GM12878 (cell line): Measurements from ENCODE around the gene ARAP2. TPM values are rescaled to one million over a fixed set of nuclear protein-coding genes. Genes with fewer than 3 reads are reported as not detected.

Source experiments
- ATAC-seq: fragments of 200-7000 bp; cut with Tn5 transposase; 3 replicates; pipeline ENCODE4 v1.9.1; 2020; ENCODE audit warnings: mild to moderate bottlenecking, moderate library complexity
- BruUV-seq: library from RNA; stranded (reverse); fragments of 400-500 nt; replicated peaks from 2 replicates; lab custom pipeline; 2021; lab: Mats Ljungman, UMichigan
- CTCF ChIA-PET: fragments of 300-600 bp; sonication (Branson Sonifier 250); formaldehyde crosslinking; extraction: SDS; loops from one replicate; lab custom pipeline; 2021; ENCODE audit warnings: inconsistent platforms; lab: Yijun Ruan, JAX
- POLR2A ChIA-PET: fragments of 350-600 bp; formaldehyde crosslinking; extraction: SDS; loops from one replicate; lab custom pipeline; 2021; ENCODE audit warnings: inconsistent platforms; lab: Charles Lee
- RAD21 ChIA-PET: fragments of 300-600 bp; sonication (Branson Sonifier 250); formaldehyde crosslinking; loops from one replicate; lab custom pipeline; 2023; ENCODE audit warnings: antibody characterized with exemption; ENCODE audit not compliant: unreplicated experiment; lab: Charles Lee
- SMC1A ChIA-PET: fragments of 300-600 bp; sonication (Branson Sonifier 250); formaldehyde crosslinking; loops from one replicate; lab custom pipeline; 2023; ENCODE audit not compliant: unreplicated experiment, uncharacterized antibody; lab: Charles Lee
- DNase-seq: peaks from one replicate; pipeline ENCODE4 v3.0.0-alpha.2; 2011; ENCODE audit warnings: low read depth, low spot score
- FAIRE-seq: peaks from 3 replicates; lab custom pipeline; 2011; peaks lifted over from hg19 to GRCh38; lab: Jason Lieb, UNC
- H2AFZ ChIP-seq: 2 replicates; pipeline ENCODE4 v1.6.0; 2011; ENCODE audit warnings: low read depth, low read length, control low read depth; ENCODE audit not compliant: control insufficient read depth
- H3K27ac ChIP-seq: 2 replicates; pipeline ENCODE4 v1.5.1; 2011; ENCODE audit warnings: control low read depth; ENCODE audit not compliant: control insufficient read depth, insufficient read depth
- H3K27me3 ChIP-seq, 2 experiments: replicated peaks in 1 of 2; 2 replicates each; pipeline versions ENCODE4 v1.6.0 to v1.6.1; 2011; ENCODE audit warnings: low read length in 1 of 2; ENCODE audit not compliant: control insufficient read depth in 2 of 2, insufficient read depth in 2 of 2
- H3K36me3 ChIP-seq, 2 experiments: 2 replicates each; pipeline ENCODE4 v1.5.1; 2011; ENCODE audit warnings: low read length in 1 of 2; ENCODE audit not compliant: control insufficient read depth in 2 of 2, insufficient read depth in 2 of 2
- H3K4me1 ChIP-seq: 2 replicates; pipeline ENCODE4 v1.6.1; 2011; ENCODE audit warnings: mild to moderate bottlenecking, low read length, moderate library complexity, mixed read lengths; ENCODE audit not compliant: control insufficient read depth, insufficient read depth
- H3K4me2 ChIP-seq: 2 replicates; pipeline ENCODE4 v1.6.0; 2011; ENCODE audit warnings: control low read depth; ENCODE audit not compliant: control insufficient read depth, insufficient read depth
- H3K4me3 ChIP-seq: fragments of 200-600 bp; sonication (generic); 2 replicates; pipeline ENCODE4 v1.5.1; 2016
- H3K79me2 ChIP-seq: 2 replicates; pipeline ENCODE4 v1.6.0; 2011; ENCODE audit warnings: low read length; ENCODE audit not compliant: control insufficient read depth, insufficient read depth
- H3K9ac ChIP-seq: 2 replicates; pipeline ENCODE4 v1.8.0; 2011; ENCODE audit warnings: low read length, control low read depth, mixed read lengths; ENCODE audit not compliant: control insufficient read depth, insufficient read depth
- H3K9me3 ChIP-seq: replicated peaks from 3 replicates; pipeline ENCODE4 v1.5.1; 2011; ENCODE audit warnings: mild to moderate bottlenecking, low read length; ENCODE audit not compliant: control insufficient read depth, insufficient read depth
- H4K20me1 ChIP-seq: 2 replicates; pipeline ENCODE4 v1.6.0; 2011; ENCODE audit not compliant: control insufficient read depth, insufficient read depth
- CBX5 ChIP-seq: sonication (generic); IDR thresholded peaks from 2 replicates; pipeline ENCODE4 v1.6.1; 2016; ENCODE audit warnings: low read depth, moderate library complexity, mild to moderate bottlenecking, inconsistent platforms
- CREM ChIP-seq: IDR thresholded peaks from 2 replicates; pipeline ENCODE4 v1.6.1; 2014; ENCODE audit warnings: antibody characterized with exemption, low read depth
- HDGF ChIP-seq: fragments of 450-650 bp; IDR thresholded peaks from 2 replicates; pipeline ENCODE4 v1.6.1; 2016; ENCODE audit warnings: antibody characterized with exemption
- RUNX3 ChIP-seq: IDR thresholded peaks from 2 replicates; pipeline ENCODE4 v1.6.1; 2012; ENCODE audit warnings: low read length, inconsistent platforms
- SMAD1 ChIP-seq: fragments of 450-650 bp; IDR thresholded peaks from 2 replicates; pipeline ENCODE4 v1.6.1; 2018; ENCODE audit warnings: mild to moderate bottlenecking, low read depth; ENCODE audit not compliant: partially characterized antibody
- SMAD5 ChIP-seq: IDR thresholded peaks from 2 replicates; pipeline ENCODE4 v1.6.1; 2016; ENCODE audit warnings: antibody characterized with exemption, low read depth
- SPI1 ChIP-seq: IDR thresholded peaks from 2 replicates; pipeline ENCODE4 v1.6.1; 2011; ENCODE audit warnings: low read depth, mild to moderate bottlenecking, low read length, moderate library complexity, borderline replicate concordance; ENCODE audit not compliant: insufficient read depth
- SREBF2 ChIP-seq: IDR thresholded peaks from 2 replicates; pipeline ENCODE4 v1.6.1; 2012; ENCODE audit warnings: mild to moderate bottlenecking, low read length
- ZNF207 ChIP-seq: fragments of 450-650 bp; IDR thresholded peaks from 2 replicates; pipeline ENCODE4 v1.6.1; 2014; ENCODE audit warnings: antibody characterized with exemption, mild to moderate bottlenecking, borderline replicate concordance
- ZNF274 ChIP-seq: IDR thresholded peaks from one replicate; pipeline ENCODE4 v1.8.0; 2011; ENCODE audit not compliant: insufficient read length, insufficient read depth
- ZNF622 ChIP-seq: fragments of 450-650 bp; IDR thresholded peaks from 2 replicates; pipeline ENCODE4 v1.6.1; 2017; ENCODE audit warnings: mild to moderate bottlenecking, inconsistent platforms
- WGBS: methylation state at CpG from one replicate; pipeline ENCODE4 v1.1.6; 2016; ENCODE audit warnings: low lambda C conversion rate; ENCODE audit not compliant: insufficient replicate concordance, insufficient coverage; ENCODE audit errors: missing lambda C conversion rate; 5-methylcytosine and 5-hydroxymethylcytosine counted together
- in situ Hi-C: fragments of 300-500 bp; cut with MboI; formaldehyde crosslinking; loops from 9 replicates; pipeline ENCODE4 v1.14.3; 2018; ENCODE audit warnings: mixed read lengths
- intact Hi-C: fragments of 100-400 bp; cut with micrococcal nuclease; formaldehyde crosslinking; loops from one replicate; pipeline ENCODE4 v1.14.2; 2022; ENCODE audit not compliant: unreplicated experiment
- polyA plus RNA-seq, 11 experiments: library from polyadenylated mRNA; depleted of rRNA in 4 of 11; unstranded in 6 of 11; stranded (reverse) in 5 of 11; fragments of >200 nt; fragmentation: Nextera tagmentation in 4 of 11; fragmentation: Illumina TruSeq in 1 of 11; extraction: Ambion mirVana in 4 of 11; extraction: Trizol in 1 of 11; gene quantifications; 1 replicate in 1 of 11; 2 replicates in 10 of 11; pipeline versions ENCODE4 v1.2.1 to v1.2.3, GENCODE V29; 2011 to 2016; ENCODE audit warnings: inconsistent platforms in 2 of 11, missing spikeins in 2 of 11, low read depth in 1 of 11
- total RNA-seq, 4 experiments: library from RNA; depleted of rRNA in 3 of 4; stranded (reverse); fragments of >200 nt in 3 of 4; fragmentation: Illumina TruSeq in 1 of 4; extraction: Trizol in 1 of 4; gene quantifications; 2 replicates each; pipeline versions ENCODE4 v1.2.1 to v1.2.3, GENCODE V29; 2013 to 2021

Gene ARAP2
- total and polyA plus RNA-seq, 10 of the 15 experiments (the other 5 are each of a cell fraction or from before 2014, with no cell fraction given), result 5.4 to 36.1 (median 12.2) TPM

GRCh38 chr4:36237366-36238313, 6.7 kb downstream of the ARAP2 start:
- no peaks in the 10 kb centered on the region for H3K27me3 ChIP-seq
- intact Hi-C loops, result no loop called here
- peaks cover 18% of the 10 kb centered on the region for H3K9me3 ChIP-seq
- FAIRE-seq, result no peak
- H4K20me1 ChIP-seq, result no peaks in the 10 kb centered on the region
- no peak overlapping the region for H3K27ac ChIP-seq
- no peak overlapping the region for H3K4me3 ChIP-seq
- POLR2A ChIA-PET, result interaction anchor here (0.5 to 1.2 kb wide), 2 partner anchors 7 to 8 kb away, joined by 3 to 4 read pairs; no protein-coding TSS in a partner anchor
- 59% methylated on average over 4 of the region's 4 CpGs for WGBS
- peak; percentile 37; the same call in 1 of the 2 replicates for TF ChIP-seq SPI1
- no peak for TF ChIP-seq SMAD1
- no peak for TF ChIP-seq CREM
- no peak for TF ChIP-seq HDGF
- TF ChIP-seq CBX5, result no peak
- no peak for TF ChIP-seq ZNF622
- no peak for TF ChIP-seq SMAD5
- TF ChIP-seq RUNX3, result 0 out of 2 replicates have a peak, but pooled peaks have one; percentile 21
- TF ChIP-seq ZNF207, result no peak
- no peak for TF ChIP-seq SREBF2
- no peak for TF ChIP-seq ZNF274
- TF ChIP-seq, all 136 proteins: peak for 2
- SMC1A ChIA-PET, result interaction anchor here (0.6 to 2.1 kb wide), 3 partner anchors 15 to 17 kb away, joined by 3 to 6 read pairs (median 5); no protein-coding TSS in a partner anchor
- BruUV-seq, result no TSS peak
- Histone ChIP-seq H3K36me3 (peaks cover 0 to 19% of the 10 kb centered on the region in 2 experiments; a peak in 1 of 4 replicates), H3K4me2 (no peak overlapping the region), H3K9ac (no peak overlapping the region), H3K4me1 (no peaks in the 10 kb centered on the region; the same call in 1 of the 2 replicates), H2AFZ (no peak overlapping the region), H3K79me2 (peaks cover 63% of the 10 kb centered on the region)
- RAD21 ChIA-PET, result no interaction called here
- peak; percentile 22; the same call in 2 of the 3 replicates for ATAC-seq
- CTCF ChIA-PET, result interaction anchor here (0.6 to 1.9 kb wide), 3 partner anchors 12 to 381 kb away, joined by 3 to 5 read pairs (median 4); no protein-coding TSS in a partner anchor
- in situ Hi-C loops, result no loop called here
- DNase-seq, result no peak
